Body of pancreas (tissue), 4 donors: ENCODE data around the gene CLDN34. TPM values are rescaled to one million over a fixed set of nuclear protein-coding genes. Genes with fewer than 3 reads are reported as not detected.

ENCODE experiments used
- ATAC-seq: fragments of 150-250 bp; one replicate; pipeline ENCODE4 v1.9.1; 2016
- DNase-seq, 4 donors: peaks; one replicate each; pipeline ENCODE4 v3.0.0-alpha.2; 2019
- H3K27ac ChIP-seq, 4 donors: fragments of 200-600 bp; sonication (generic); 1 replicate in 3 of 4; 2 replicates in 1 of 4; pipeline versions ENCODE4 v1.5.1 to v1.6.1; 2016 to 2019; ENCODE audit warnings: mild to moderate bottlenecking in 1 of 4, mixed read lengths in 1 of 4, moderate library complexity in 1 of 4
- H3K27me3 ChIP-seq, 2 donors: fragments of 200-600 bp; sonication (generic); one replicate each; pipeline ENCODE4 v1.6.0; 2016; ENCODE audit warnings: mild to moderate bottlenecking in 1 of 2
- H3K36me3 ChIP-seq, 2 donors: fragments of 200-600 bp; sonication (generic); replicated peaks in 1 of 2; 2 replicates each; pipeline ENCODE4 v1.5.1; 2016; ENCODE audit warnings: low read depth in 2 of 2; ENCODE audit not compliant: insufficient read depth in 1 of 2
- H3K4me1 ChIP-seq: fragments of 200-600 bp; sonication (generic); one replicate; pipeline ENCODE4 v1.6.0; 2016
- H3K4me3 ChIP-seq, 2 donors: fragments of 200-600 bp; sonication (generic); 1 replicate in 1 of 2; 2 replicates in 1 of 2; pipeline ENCODE4 v1.5.1; 2016 to 2019
- H3K9me3 ChIP-seq, 3 donors: fragments of 200-600 bp; sonication (generic); 1 replicate in 2 of 3; 2 replicates in 1 of 3; pipeline ENCODE4 v1.5.1; 2016
- POLR2A ChIP-seq, 3 donors: fragments of 450-650 bp; IDR thresholded peaks; one replicate each; pipeline ENCODE4 v1.6.1; 2016; ENCODE audit warnings: antibody characterized with exemption in 3 of 3, mild to moderate bottlenecking in 2 of 3
- WGBS, 2 donors: methylation state at CpG; one replicate each; pipeline ENCODE4 v1.1.5; 2017; 5-methylcytosine and 5-hydroxymethylcytosine counted together
- intact Hi-C: fragments of 100-400 bp; cut with DNase I; formaldehyde crosslinking; loops from one replicate; pipeline ENCODE4 v1.15.1; 2023
- total RNA-seq, 2 donors: library from RNA; depleted of rRNA; stranded (reverse); fragments of >200 nt; gene quantifications; one replicate each; pipeline ENCODE4 v1.1.0, GENCODE V29; 2016
- TF ChIP-seq, protein P1 (sequence below), 7 experiments: fragments of 450-650 bp in 4 of 7; fragments of 200-600 bp in 3 of 7; sonication (generic) in 3 of 7; IDR thresholded peaks; one replicate each; pipeline ENCODE4 v1.5.1; 2016 to 2019; ENCODE audit warnings: antibody characterized with exemption in 7 of 7

Gene CLDN34
- total RNA-seq, 2 donors from 2014 or later, result 2.6 TPM; not detected in 1

DNA sequence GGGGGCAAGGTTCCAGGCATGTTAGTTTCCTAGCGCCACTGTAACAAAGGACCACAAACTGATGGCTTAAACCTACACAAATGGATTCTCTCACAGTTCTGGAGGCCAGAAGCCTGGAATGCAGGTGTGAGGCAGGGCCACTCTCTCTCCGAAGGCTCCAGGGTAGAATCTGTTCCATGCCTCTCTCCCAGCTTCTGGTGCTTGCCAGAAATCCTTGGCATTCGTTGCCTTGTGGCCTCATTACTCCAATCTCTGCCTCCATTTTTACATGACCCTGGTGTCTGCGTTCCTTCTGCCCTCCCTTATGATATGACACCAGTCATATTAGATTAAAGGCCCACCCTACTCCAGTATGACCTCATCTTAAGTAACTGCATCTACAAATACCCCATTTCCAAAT is 39.6 kb downstream of the CLDN34 start:
- no peak overlapping the region for H3K4me3 ChIP-seq
- H3K27me3 ChIP-seq, result no peaks in the 10 kb centered on the region
- no peak overlapping the region for H3K27ac ChIP-seq
- H3K9me3 ChIP-seq, result no peaks in the 10 kb centered on the region
- intact Hi-C loops, result no loop called here
- H3K4me1 ChIP-seq, result no peaks in the 10 kb centered on the region
- DNase-seq (no peak), ATAC-seq (no peak)
- H3K36me3 ChIP-seq, result no peaks in the 10 kb centered on the region
- 72 to 91% methylated on average over 2 to 4 of the region's 4 CpGs for WGBS, 2 donors
- TF ChIP-seq, protein P1, sequence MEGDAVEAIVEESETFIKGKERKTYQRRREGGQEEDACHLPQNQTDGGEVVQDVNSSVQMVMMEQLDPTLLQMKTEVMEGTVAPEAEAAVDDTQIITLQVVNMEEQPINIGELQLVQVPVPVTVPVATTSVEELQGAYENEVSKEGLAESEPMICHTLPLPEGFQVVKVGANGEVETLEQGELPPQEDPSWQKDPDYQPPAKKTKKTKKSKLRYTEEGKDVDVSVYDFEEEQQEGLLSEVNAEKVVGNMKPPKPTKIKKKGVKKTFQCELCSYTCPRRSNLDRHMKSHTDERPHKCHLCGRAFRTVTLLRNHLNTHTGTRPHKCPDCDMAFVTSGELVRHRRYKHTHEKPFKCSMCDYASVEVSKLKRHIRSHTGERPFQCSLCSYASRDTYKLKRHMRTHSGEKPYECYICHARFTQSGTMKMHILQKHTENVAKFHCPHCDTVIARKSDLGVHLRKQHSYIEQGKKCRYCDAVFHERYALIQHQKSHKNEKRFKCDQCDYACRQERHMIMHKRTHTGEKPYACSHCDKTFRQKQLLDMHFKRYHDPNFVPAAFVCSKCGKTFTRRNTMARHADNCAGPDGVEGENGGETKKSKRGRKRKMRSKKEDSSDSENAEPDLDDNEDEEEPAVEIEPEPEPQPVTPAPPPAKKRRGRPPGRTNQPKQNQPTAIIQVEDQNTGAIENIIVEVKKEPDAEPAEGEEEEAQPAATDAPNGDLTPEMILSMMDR (IDR thresholded peaks at IDR 0.05), result no peak
- TF ChIP-seq POLR2A (IDR thresholded peaks at IDR 0.05), result no peak

DNA sequence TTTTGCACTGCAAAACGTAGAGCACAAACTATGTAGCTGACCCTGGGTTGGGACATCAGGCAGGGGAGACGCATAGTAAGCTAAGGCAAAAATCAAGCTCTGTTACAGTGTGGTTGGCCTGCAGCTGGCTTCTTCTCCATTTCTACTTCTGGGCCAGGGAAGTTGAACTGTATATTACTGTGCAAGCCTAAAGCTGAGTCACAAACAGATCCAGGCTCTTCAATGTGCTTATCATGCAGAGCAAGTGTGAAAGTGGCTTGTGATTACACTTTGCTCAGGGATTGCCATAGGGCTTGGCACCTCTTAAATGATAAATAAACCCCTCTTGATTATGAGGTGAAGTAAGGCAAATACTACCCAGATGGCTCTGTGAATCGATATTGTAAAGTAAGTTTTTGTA is 40.5 kb downstream of the CLDN34 start:
- DNase-seq (no peak), ATAC-seq (no peak)
- H3K4me3 ChIP-seq, result no peak overlapping the region
- TF ChIP-seq POLR2A (IDR thresholded peaks at IDR 0.05), result no peak
- TF ChIP-seq, protein P1 (IDR thresholded peaks at IDR 0.05), result no peak
- no peaks in the 10 kb centered on the region for H3K9me3 ChIP-seq
- no peaks in the 10 kb centered on the region for H3K36me3 ChIP-seq
- H3K27ac ChIP-seq, result no peak overlapping the region
- intact Hi-C loops, result no loop called here
- WGBS, 2 donors, result 56 to 57% methylated on average over 1 to 3 of the region's 3 CpGs
- H3K27me3 ChIP-seq, result no peaks in the 10 kb centered on the region
- no peaks in the 10 kb centered on the region for H3K4me1 ChIP-seq

DNA sequence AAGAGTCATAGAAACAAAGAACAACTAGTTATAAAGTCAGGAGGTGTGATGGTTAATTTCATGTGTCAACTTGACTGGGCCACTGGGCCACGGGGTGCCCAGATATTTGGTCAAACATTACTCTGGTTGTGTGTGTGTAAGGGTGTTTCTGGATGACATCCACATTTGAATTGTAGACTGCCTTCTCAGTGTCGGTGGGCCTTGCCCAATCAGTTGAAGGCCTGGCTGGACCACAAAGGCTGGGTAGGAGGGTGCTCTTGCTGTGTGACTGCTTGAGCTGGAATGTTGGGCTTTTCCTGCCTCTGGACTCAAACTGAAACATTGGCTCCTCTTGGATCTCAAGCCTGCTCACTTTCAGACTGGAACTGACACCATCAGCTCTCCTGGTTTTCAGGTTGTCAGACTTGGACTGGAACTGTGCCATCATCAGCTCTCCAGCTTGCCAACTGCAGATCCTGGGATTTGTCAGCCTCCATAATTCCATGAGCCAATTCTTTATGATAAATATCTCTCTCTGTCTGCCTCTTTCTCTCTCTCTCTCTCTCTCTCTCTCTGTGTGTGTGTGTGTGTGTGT is 41.4 kb downstream of the CLDN34 start:
- WGBS, 2 donors, result 85 to 94% methylated on average over 2 of the region's 2 CpGs
- ATAC-seq, result no peak

DNA sequence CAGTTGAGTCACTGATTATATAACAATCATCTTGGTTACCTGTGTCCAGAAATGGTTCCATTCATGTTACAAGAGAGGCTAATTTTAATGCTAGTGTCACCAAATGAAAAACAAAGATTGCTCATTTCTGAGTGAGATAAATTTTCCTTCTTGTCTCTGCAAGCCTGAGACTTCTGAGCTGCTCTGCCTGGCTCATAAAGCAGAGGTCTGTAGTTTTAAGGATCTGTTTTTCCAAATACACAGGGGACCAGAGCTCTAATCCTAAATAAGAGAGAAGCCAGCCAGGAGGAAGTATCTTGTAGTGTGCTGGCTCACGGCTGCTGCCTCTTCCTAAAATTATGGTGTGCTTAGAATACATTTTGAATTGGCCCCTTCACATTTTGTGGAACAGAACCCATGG is 42.6 kb downstream of the CLDN34 start:
- ATAC-seq, result no peak
- DNase-seq, result no peak
- no peaks in the 10 kb centered on the region for H3K4me1 ChIP-seq
- H3K36me3 ChIP-seq, result no peaks in the 10 kb centered on the region
- no peak overlapping the region for H3K4me3 ChIP-seq
- H3K27ac ChIP-seq, result no peak overlapping the region
- H3K27me3 ChIP-seq, result no peaks in the 10 kb centered on the region
- TF ChIP-seq, protein P1 (IDR thresholded peaks at IDR 0.05), result no peak
- no peak for TF ChIP-seq POLR2A (IDR thresholded peaks at IDR 0.05)
- intact Hi-C loops, result loop anchor here (5.0 kb wide), 1 partner anchor 108 kb away; no protein-coding TSS in a partner anchor
- H3K9me3 ChIP-seq, result no peaks in the 10 kb centered on the region
- 68 to 86% methylated on average over 1 of the region's 1 CpG for WGBS, 2 donors

More for the DNA sequence above, 41.4 kb downstream of the CLDN34 start:
- H3K36me3 ChIP-seq, result no peaks in the 10 kb centered on the region
- H3K27me3 ChIP-seq, result no peaks in the 10 kb centered on the region
- H3K4me3 ChIP-seq, result no peak overlapping the region
- H3K27ac ChIP-seq, result no peak overlapping the region
- H3K4me1 ChIP-seq, result no peaks in the 10 kb centered on the region
- TF ChIP-seq POLR2A (IDR thresholded peaks at IDR 0.05), result no peak
- TF ChIP-seq, protein P1 (IDR thresholded peaks at IDR 0.05), result no peak
- intact Hi-C loops, result no loop called here
- no peak for DNase-seq
- no peaks in the 10 kb centered on the region for H3K9me3 ChIP-seq

DNA sequence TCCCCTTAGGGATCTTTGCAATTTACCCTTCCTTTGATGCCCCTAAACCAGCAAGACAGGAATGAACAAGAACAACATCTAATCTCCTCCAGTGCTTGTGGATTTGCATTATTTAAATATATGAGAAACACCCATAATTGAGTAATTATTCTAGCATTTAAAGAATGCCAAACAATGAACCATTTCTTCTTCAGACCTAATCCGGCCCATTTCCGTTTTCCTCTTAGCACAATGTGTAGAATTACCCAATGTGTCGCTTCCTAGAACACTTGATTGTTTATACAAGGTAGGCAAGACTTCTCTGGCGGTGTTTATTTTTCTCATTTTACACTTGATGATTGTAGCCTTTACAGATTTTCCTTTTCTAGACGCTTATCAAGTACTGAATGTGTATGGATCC is 43.5 kb downstream of the CLDN34 start:
- TF ChIP-seq POLR2A (IDR thresholded peaks at IDR 0.05), result no peak
- TF ChIP-seq, protein P1 (IDR thresholded peaks at IDR 0.05), result no peak
- ATAC-seq, result no peak
- no peaks in the 10 kb centered on the region for H3K9me3 ChIP-seq
- H3K27ac ChIP-seq, result no peak overlapping the region
- H3K36me3 ChIP-seq, result no peaks in the 10 kb centered on the region
- H3K4me1 ChIP-seq, result no peaks in the 10 kb centered on the region
- 36 to 54% methylated on average over 5 of the region's 5 CpGs for WGBS, 2 donors
- no peak for DNase-seq
- no peak overlapping the region for H3K4me3 ChIP-seq
- no peaks in the 10 kb centered on the region for H3K27me3 ChIP-seq
- intact Hi-C loops, result loop anchor here (5.0 kb wide), 1 partner anchor 107 kb away; no protein-coding TSS in a partner anchor
